ENCODE data around the gene USP6. TPM values are rescaled to one million over a fixed set of nuclear protein-coding genes. Genes with fewer than 3 reads are reported as not detected.
"Not testable (repeated sequence)": the region's sequence is repeated elsewhere in the genome, so short reads cannot be mapped to it uniquely, and the experiment has no call there.

The USP6 gene
- total RNA-seq = 0.92 and 1.0 TPM in 2 replicates

- no peak for TF ChIP-seq CTCF (IDR thresholded peaks at IDR 0.05; ENCODE audit: insufficient read depth, low read length, poor library complexity, severe bottlenecking)
- H3K4me3 ChIP-seq (ENCODE audit: low read depth, low read length) = no peak within 1 kb of the TSS
- no peaks in the 10 kb centered on the region for H3K36me3 ChIP-seq (ENCODE audit: control insufficient read depth, insufficient read depth, low read length)
- DNase-seq (ENCODE audit: low read depth) = no peak
- peaks cover 31% of the 10 kb centered on the region for H3K27me3 ChIP-seq (ENCODE audit: control insufficient read depth, insufficient read depth, low read length)
Measured at GRCh38 chr17:5115673-5116651, at the start of gene USP6. Gene USP6, plus strand, starts transcription at chr17:5116032. Its CDS starts 14,336 bp downstream, at chr17:5130368.

GRCh38 chr17:5068236-5068635 is 47.6 kb upstream of the USP6 start:
- H3K27me3 ChIP-seq (ENCODE audit: control insufficient read depth, insufficient read depth, low read length) = no peaks in the 10 kb centered on the region

GRCh38 chr17:5069724-5070123 is 46.1 kb upstream of the USP6 start:
- no peaks in the 10 kb centered on the region for H3K27me3 ChIP-seq (ENCODE audit: control insufficient read depth, insufficient read depth, low read length)
- H3K4me3 ChIP-seq (ENCODE audit: low read depth, low read length) = no peak overlapping the region
- no peak for TF ChIP-seq CTCF (IDR thresholded peaks at IDR 0.05; ENCODE audit: insufficient read depth, low read length, poor library complexity, severe bottlenecking)
- no peak for DNase-seq (ENCODE audit: low read depth)
- H3K36me3 ChIP-seq (ENCODE audit: control insufficient read depth, insufficient read depth, low read length) = no peaks in the 10 kb centered on the region

More at GRCh38 chr17:5068236-5068635, 47.6 kb upstream of the USP6 start:
- Histone ChIP-seq H3K36me3 (ENCODE audit: control insufficient read depth, insufficient read depth, low read length) (no peaks in the 10 kb centered on the region), H3K4me3 (ENCODE audit: low read depth, low read length) (no peak overlapping the region)
- DNase-seq (ENCODE audit: low read depth) = no peak
- no peak for TF ChIP-seq CTCF (IDR thresholded peaks at IDR 0.05; ENCODE audit: insufficient read depth, low read length, poor library complexity, severe bottlenecking)

GRCh38 chr17:5075472-5075871 is 40.4 kb upstream of the USP6 start:
- not testable (repeated sequence) for H3K27me3 ChIP-seq (ENCODE audit: control insufficient read depth, insufficient read depth, low read length); H3K36me3 ChIP-seq (ENCODE audit: control insufficient read depth, insufficient read depth, low read length)

GRCh38 chr17:5077275-5077674 is 38.6 kb upstream of the USP6 start:
- not testable (repeated sequence) for H3K4me3 ChIP-seq (ENCODE audit: low read depth, low read length); DNase-seq (ENCODE audit: low read depth); H3K36me3 ChIP-seq (ENCODE audit: control insufficient read depth, insufficient read depth, low read length)

More at GRCh38 chr17:5075472-5075871, 40.4 kb upstream of the USP6 start:
- not testable (repeated sequence) for H3K4me3 ChIP-seq (ENCODE audit: low read depth, low read length); DNase-seq (ENCODE audit: low read depth)

GRCh38 chr17:5077781-5078105 is 38.1 kb upstream of the USP6 start:
- Histone ChIP-seq H3K4me3 (ENCODE audit: low read depth, low read length) (peak overlapping the region; percentile 48), H3K36me3 (ENCODE audit: control insufficient read depth, insufficient read depth, low read length) (no peaks in the 10 kb centered on the region), H3K27me3 (ENCODE audit: control insufficient read depth, insufficient read depth, low read length) (no peaks in the 10 kb centered on the region)
- DNase-seq (ENCODE audit: low read depth) = no peak
- TF ChIP-seq CTCF (IDR thresholded peaks at IDR 0.05; ENCODE audit: insufficient read depth, low read length, poor library complexity, severe bottlenecking) = no peak

More at GRCh38 chr17:5077275-5077674, 38.6 kb upstream of the USP6 start:
- not testable (repeated sequence) for H3K27me3 ChIP-seq (ENCODE audit: control insufficient read depth, insufficient read depth, low read length)

Data from kidney epithelial cell (primary cell).